Measurements from ENCODE around the gene GCH1.

GCH1 gene

GRCh38 chr14:54931598-54932340 is 29.1 kb upstream of the GCH1 start:
- no peak for TF ChIP-seq GABPA (IDR thresholded peaks at IDR 0.05; ENCODE audit: low read depth)
- Histone ChIP-seq H3K27me3 (ENCODE audit: insufficient read depth, poor library complexity, severe bottlenecking) (no peaks in the 10 kb centered on the region), H3K4me3 (replicated peaks; ENCODE audit: insufficient read depth, low read length) (no peak overlapping the region), H3K27ac (replicated peaks) (no peak overlapping the region)
- DNase-seq (ENCODE audit: low read depth in 1 of 2, low spot score in 1 of 2): no peak

- Histone ChIP-seq H3K4me3 (replicated peaks; ENCODE audit: insufficient read depth, low read length) (no peak overlapping the region), H3K27me3 (ENCODE audit: insufficient read depth, poor library complexity, severe bottlenecking) (no peaks in the 10 kb centered on the region), H3K27ac (replicated peaks) (no peak overlapping the region)
- no peak for DNase-seq (ENCODE audit: low read depth in 1 of 2, low spot score in 1 of 2)
- TF ChIP-seq SPI1 (IDR thresholded peaks at IDR 0.05; ENCODE audit: borderline replicate concordance, low read depth) (no peak), POLR2AphosphoS5 (IDR thresholded peaks at IDR 0.05; ENCODE audit: low read depth) (no peak), GABPA (IDR thresholded peaks at IDR 0.05; ENCODE audit: low read depth) (no peak), CTCF (IDR thresholded peaks at IDR 0.05; ENCODE audit: insufficient read depth, low read length) (no peak), REST (IDR thresholded peaks at IDR 0.05; ENCODE audit: insufficient replicate concordance, low read depth) (no peak)
These were observed 28.5 kb upstream of the GCH1 start for GRCh38 chr14:54931101-54931500.

GRCh38 chr14:54929556-54929955 is 26.9 kb upstream of the GCH1 start:
- TF ChIP-seq CTCF (IDR thresholded peaks at IDR 0.05; ENCODE audit: insufficient read depth, low read length) (no peak), POLR2AphosphoS5 (IDR thresholded peaks at IDR 0.05; ENCODE audit: low read depth) (no peak), SPI1 (IDR thresholded peaks at IDR 0.05; ENCODE audit: borderline replicate concordance, low read depth) (no peak)
- Histone ChIP-seq H3K27ac (replicated peaks) (no peak overlapping the region), H3K27me3 (ENCODE audit: insufficient read depth, poor library complexity, severe bottlenecking) (no peaks in the 10 kb centered on the region), H3K4me3 (replicated peaks; ENCODE audit: insufficient read depth, low read length) (no peak overlapping the region)
- no peak for DNase-seq (ENCODE audit: low read depth in 1 of 2, low spot score in 1 of 2)

GRCh38 chr14:54928216-54928615 is 25.6 kb upstream of the GCH1 start:
- no peak for DNase-seq (ENCODE audit: low read depth in 1 of 2, low spot score in 1 of 2)
- Histone ChIP-seq H3K4me3 (replicated peaks; ENCODE audit: insufficient read depth, low read length) (no peak overlapping the region), H3K27me3 (ENCODE audit: insufficient read depth, poor library complexity, severe bottlenecking) (no peaks in the 10 kb centered on the region), H3K27ac (replicated peaks) (no peak overlapping the region)
- TF ChIP-seq REST (IDR thresholded peaks at IDR 0.05; ENCODE audit: insufficient replicate concordance, low read depth): no peak
- TF ChIP-seq CTCF (IDR thresholded peaks at IDR 0.05; ENCODE audit: insufficient read depth, low read length): no peak
- TF ChIP-seq GABPA (IDR thresholded peaks at IDR 0.05; ENCODE audit: low read depth): no peak
- TF ChIP-seq POLR2AphosphoS5 (IDR thresholded peaks at IDR 0.05; ENCODE audit: low read depth): no peak
- TF ChIP-seq SPI1 (IDR thresholded peaks at IDR 0.05; ENCODE audit: borderline replicate concordance, low read depth): no peak

Measured in HL-60 (cell line).